SJSA1 (cell line): ENCODE measurements around the gene CSRNP2. TPM values are rescaled to one million over a fixed set of nuclear protein-coding genes. Genes with fewer than 3 reads are reported as not detected.

Experiments used
- DNase-seq, 2 experiments: peaks; one replicate each; pipeline ENCODE4 v3.0.0-alpha.2; 2015 to 2020; ENCODE audit warnings: low spot score in 2 of 2, low read depth in 1 of 2
- H3K27ac ChIP-seq: fragments of 250-450 bp; sonication (Bioruptor Pico); 2 replicates; pipeline ENCODE4 v1.5.1; 2020; ENCODE audit warnings: mild to moderate bottlenecking, moderate library complexity
- H3K27me3 ChIP-seq: fragments of 250-450 bp; sonication (Bioruptor Pico); replicated peaks from 2 replicates; pipeline ENCODE4 v1.5.1; 2020; ENCODE audit warnings: mild to moderate bottlenecking, moderate library complexity
- H3K36me3 ChIP-seq: fragments of 250-450 bp; sonication (Bioruptor Pico); 2 replicates; pipeline ENCODE4 v1.5.1; 2020; ENCODE audit warnings: mild to moderate bottlenecking
- H3K4me1 ChIP-seq: fragments of 250-450 bp; sonication (Bioruptor Pico); replicated peaks from 2 replicates; pipeline ENCODE4 v1.6.1; 2021; ENCODE audit warnings: mild to moderate bottlenecking
- H3K4me3 ChIP-seq: fragments of 250-450 bp; sonication (Bioruptor Pico); 2 replicates; pipeline ENCODE4 v1.5.1; 2020; ENCODE audit warnings: mild to moderate bottlenecking
- H3K9me3 ChIP-seq: fragments of 250-450 bp; sonication (Bioruptor Pico); replicated peaks from 2 replicates; pipeline ENCODE4 v1.5.1; 2020; ENCODE audit warnings: mild to moderate bottlenecking
- total RNA-seq: library from RNA; depleted of rRNA; stranded (reverse); fragments of >200 nt; shearing (Covaris generic); gene quantifications from 2 replicates; pipeline ENCODE4 v1.2.3, GENCODE V29; 2014; rRNA removed

CSRNP2 gene
- total RNA-seq, 1 experiment from 2014 or later: 29.0 TPM

- Histone ChIP-seq H3K27me3 (no peaks in the 10 kb centered on the region), H3K4me1 (no peaks in the 10 kb centered on the region)
- no peak for DNase-seq
These were observed 70.0 kb downstream of the CSRNP2 start for GRCh38 chr12:51013441-51013840.

GRCh38 chr12:51012570-51013236, 70.7 kb downstream of the CSRNP2 start:
- Histone ChIP-seq H3K4me3 (no peak overlapping the region), H3K9me3 (no peaks in the 10 kb centered on the region), H3K27ac (no peak overlapping the region), H3K36me3 (peaks cover 4% of the 10 kb centered on the region), H3K27me3 (no peaks in the 10 kb centered on the region), H3K4me1 (no peaks in the 10 kb centered on the region)
- DNase-seq: no peak

More at GRCh38 chr12:51013441-51013840, 70.0 kb downstream of the CSRNP2 start:
- Histone ChIP-seq H3K36me3 (peaks cover 1% of the 10 kb centered on the region; the same call in 1 of the 2 replicates), H3K27ac (no peak overlapping the region), H3K9me3 (no peaks in the 10 kb centered on the region), H3K4me3 (no peak overlapping the region)

GRCh38 chr12:51011955-51012354, 71.4 kb downstream of the CSRNP2 start:
- Histone ChIP-seq H3K27me3 (no peaks in the 10 kb centered on the region), H3K36me3 (peaks cover 12% of the 10 kb centered on the region), H3K4me1 (no peaks in the 10 kb centered on the region), H3K4me3 (no peak overlapping the region), H3K27ac (no peak overlapping the region), H3K9me3 (no peaks in the 10 kb centered on the region)
- no peak for DNase-seq

Other genes starting within 250 kb of the CSRNP2 start
- gene TMPRSS12, start 240.7 kb downstream of the CSRNP2 start, total RNA-seq: not detected in 2 replicates
- gene HIGD1C, start 131.1 kb downstream of the CSRNP2 start, total RNA-seq: not detected in 2 replicates
- gene SLC11A2, start 57.2 kb downstream of the CSRNP2 start, total RNA-seq: 19.6 and 40.0 TPM in 2 replicates
- gene LETMD1, start 35.3 kb downstream of the CSRNP2 start, total RNA-seq: 28.5 and 43.0 TPM in 2 replicates
- 6.9 and 8.8 TPM in 2 replicates for gene TFCP2, start 89.5 kb upstream of the CSRNP2 start, total RNA-seq
- 1.2 and 5.8 TPM in 2 replicates for gene POU6F1, start 134.5 kb upstream of the CSRNP2 start, total RNA-seq
- 79.9 and 153 TPM in 2 replicates for gene DAZAP2, start 155.2 kb upstream of the CSRNP2 start, total RNA-seq
- 22.8 and 32.5 TPM in 2 replicates for gene SMAGP, start 186.8 kb upstream of the CSRNP2 start, total RNA-seq
- 0.08 TPM in 1 of 2 replicates, not detected in the other for gene BIN2, start 240.6 kb upstream of the CSRNP2 start, total RNA-seq